CD4-positive, alpha-beta T cell (primary cell): Measurements from ENCODE around the gene CAPS. TPM values are rescaled to one million over a fixed set of nuclear protein-coding genes. Genes with fewer than 3 reads are reported as not detected.

ENCODE experiments used
- ATAC-seq: fragments of 200-7000 bp; cut with Tn5 transposase; one replicate; pipeline ENCODE4 v1.10.0; 2022; ENCODE audit warnings: mild to moderate bottlenecking; ENCODE audit not compliant: poor library complexity
- CTCF ChIA-PET: fragments of 350-600 bp; sonication (Branson Sonifier 250); formaldehyde crosslinking; loops from one replicate; lab custom pipeline; 2021; ENCODE audit warnings: antibody characterized with exemption, inconsistent platforms; lab: Charles Lee
- POLR2A ChIA-PET: fragments of 350-600 bp; sonication (Branson Sonifier 250); formaldehyde crosslinking; loops from one replicate; lab custom pipeline; 2021; ENCODE audit warnings: antibody characterized with exemption, inconsistent platforms; lab: Charles Lee
- DNase-seq, 14 experiments: peaks; one replicate each; pipeline ENCODE4 v3.0.0-alpha.2; 2013 to 2020; ENCODE audit warnings: mixed read lengths in 2 of 14
- H3K27ac ChIP-seq, 2 donors: one replicate each; pipeline versions ENCODE4 v1.5.1 to v1.7.0; 2013; ENCODE audit warnings: low read length in 2 of 2, low read depth in 1 of 2, mild to moderate bottlenecking in 1 of 2
- H3K27me3 ChIP-seq, 2 experiments: 1 replicate in 1 of 2; 2 replicates in 1 of 2; pipeline versions ENCODE4 v1.6.1 to v1.7.0; 2013; ENCODE audit warnings: low read length in 2 of 2, control low read depth in 1 of 2, mild to moderate bottlenecking in 1 of 2, moderate library complexity in 1 of 2; ENCODE audit not compliant: insufficient read depth in 2 of 2, control insufficient read depth in 1 of 2
- H3K36me3 ChIP-seq: one replicate; pipeline ENCODE4 v1.6.1; 2013; ENCODE audit warnings: low read length, control low read depth; ENCODE audit not compliant: insufficient read depth
- H3K4me1 ChIP-seq: one replicate; pipeline ENCODE4 v1.6.1; 2013; ENCODE audit warnings: low read length, control low read depth; ENCODE audit not compliant: insufficient read depth
- H3K4me3 ChIP-seq: one replicate; pipeline ENCODE4 v1.5.1; 2013; ENCODE audit warnings: mild to moderate bottlenecking, low read length, moderate library complexity
- H3K9me3 ChIP-seq, 2 experiments: 1 replicate in 1 of 2; 2 replicates in 1 of 2; pipeline versions ENCODE4 v1.6.1 to v1.7.0; 2013; ENCODE audit warnings: low read length in 2 of 2, mild to moderate bottlenecking in 2 of 2, control low read depth in 1 of 2, moderate library complexity in 1 of 2; ENCODE audit not compliant: control insufficient read depth in 1 of 2, insufficient read depth in 1 of 2
- H3K27ac Mint-ChIP-seq: one replicate; pipeline ENCODE4 v1.8.0; 2020; ENCODE audit warnings: mixed read lengths
- H3K27me3 Mint-ChIP-seq: one replicate; pipeline ENCODE4 v1.8.0; 2021; ENCODE audit warnings: mixed read lengths
- H3K36me3 Mint-ChIP-seq: one replicate; pipeline ENCODE4 v1.8.0; 2021; ENCODE audit warnings: low read depth, mixed read lengths
- H3K4me1 Mint-ChIP-seq: one replicate; pipeline ENCODE4 v1.8.0; 2021; ENCODE audit warnings: low read depth, mixed read lengths
- H3K4me3 Mint-ChIP-seq: one replicate; pipeline ENCODE4 v1.8.0; 2020; ENCODE audit warnings: mild to moderate bottlenecking, mixed read lengths
- H3K9me3 Mint-ChIP-seq: one replicate; pipeline ENCODE4 v1.8.0; 2020; ENCODE audit warnings: mixed read lengths
- CTCF ChIP-seq: fragments of 200-600 bp; IDR thresholded peaks from one replicate; pipeline ENCODE4 v1.8.0; 2022; ENCODE audit warnings: antibody characterized with exemption, mild to moderate bottlenecking
- intact Hi-C, 2 experiments: fragments of 100-400 bp; cut with DNase I in 1 of 2; cut with micrococcal nuclease in 1 of 2; formaldehyde crosslinking; loops; one replicate each; pipeline versions ENCODE4 v1.15.1 to v1.9.0; 2023 to 2025; cut with DNase I, micrococcal nuclease
- total RNA-seq, 174 experiments: library from RNA in 2 of 174; stranded (reverse) in 2 of 174; gene quantifications; one replicate each; pipeline ENCODE4 v1.2.3 and lab custom pipeline; 2021 to 2026

The CAPS gene
- total RNA-seq, 2 experiments from 2014 or later = 43.2 to 44.2 TPM

GRCh38 chr19:5908773-5909442 is 5.1 kb upstream of the CAPS start:
- Mint-ChIP-seq H3K27me3 (no peaks in the 10 kb centered on the region), H3K9me3 (no peaks in the 10 kb centered on the region), H3K27ac (no peak overlapping the region), H3K4me3 (no peak overlapping the region), H3K4me1 (peaks cover 18% of the 10 kb centered on the region), H3K36me3 (peaks cover 19% of the 10 kb centered on the region)
- intact Hi-C loops = loop anchor here in 1 of 2 experiments (5.0 to 10.0 kb wide), 2 partner anchors 53 to 466 kb away; partner anchors contain the start of genes ALKBH7 and PSPN
- no peak for DNase-seq
- no peak overlapping the region for H3K27ac ChIP-seq
- ChIA-PET CTCF (no interaction called here), POLR2A (no interaction called here)
- peaks cover 20% of the 10 kb centered on the region for H3K36me3 ChIP-seq
- ATAC-seq = no peak
- no peaks in the 10 kb centered on the region for H3K9me3 ChIP-seq
- peaks cover 23% of the 10 kb centered on the region for H3K4me1 ChIP-seq
- no peaks in the 10 kb centered on the region for H3K27me3 ChIP-seq
- no peak for TF ChIP-seq CTCF
- no peak overlapping the region for H3K4me3 ChIP-seq

- H3K4me3 ChIP-seq = no peak overlapping the region
- Mint-ChIP-seq H3K4me1 (peaks cover 11% of the 10 kb centered on the region), H3K27me3 (no peaks in the 10 kb centered on the region), H3K36me3 (peaks cover 13% of the 10 kb centered on the region), H3K9me3 (no peaks in the 10 kb centered on the region), H3K4me3 (no peak overlapping the region), H3K27ac (no peak overlapping the region)
- H3K4me1 ChIP-seq = peaks cover 13% of the 10 kb centered on the region
- no peak for DNase-seq
- H3K27me3 ChIP-seq = no peaks in the 10 kb centered on the region
- intact Hi-C loops = no loop called here
- no peak overlapping the region for H3K27ac ChIP-seq
- ChIA-PET POLR2A (interaction anchor here (0.8 kb wide), 1 partner anchor 74 kb away, joined by 3 read pairs; no protein-coding TSS in a partner anchor), CTCF (no interaction called here)
- TF ChIP-seq CTCF = no peak
- no peaks in the 10 kb centered on the region for H3K9me3 ChIP-seq
- peaks cover 26% of the 10 kb centered on the region for H3K36me3 ChIP-seq
- ATAC-seq = no peak
Observed at GRCh38 chr19:5910638-5910907, 3.5 kb upstream of the CAPS start.

GRCh38 chr19:5911366-5911765 is 2.7 kb upstream of the CAPS start:
- POLR2A ChIA-PET = no interaction called here
- intact Hi-C loops = no loop called here
- CTCF ChIA-PET = no interaction called here
- DNase-seq (no peak), ATAC-seq (no peak)
- H3K27me3 ChIP-seq = no peaks in the 10 kb centered on the region
- H3K4me1 ChIP-seq = peaks cover 5% of the 10 kb centered on the region
- no peak for TF ChIP-seq CTCF
- H3K4me3 ChIP-seq = no peak overlapping the region
- Mint-ChIP-seq H3K27ac (no peak overlapping the region), H3K36me3 (peaks cover 20% of the 10 kb centered on the region), H3K4me1 (peaks cover 7% of the 10 kb centered on the region), H3K27me3 (no peaks in the 10 kb centered on the region), H3K9me3 (no peaks in the 10 kb centered on the region), H3K4me3 (no peak overlapping the region)
- peaks cover 32% of the 10 kb centered on the region for H3K36me3 ChIP-seq
- H3K27ac ChIP-seq = no peak overlapping the region
- H3K9me3 ChIP-seq = no peaks in the 10 kb centered on the region
